OCI-LY7 (cell line): ENCODE data around the gene ACADS. TPM values are rescaled to one million over a fixed set of nuclear protein-coding genes. Genes with fewer than 3 reads are reported as not detected.
A peak's percentile ranks its signal among the peaks of the same experiment; 100 is the strongest.

Experiments used
- BruUV-seq: library from RNA; stranded (reverse); fragments of 400-500 nt; replicated peaks from 2 replicates; lab custom pipeline; 2021; lab: Mats Ljungman, UMichigan
- CTCF ChIA-PET: fragments of 300-600 bp; sonication (Branson Sonifier 250); formaldehyde crosslinking; loops from one replicate; lab custom pipeline; 2022; ENCODE audit warnings: antibody characterized with exemption; ENCODE audit not compliant: unreplicated experiment; lab: Charles Lee
- POLR2A ChIA-PET: fragments of 300-600 bp; sonication (Branson Sonifier 250); formaldehyde crosslinking; loops from one replicate; lab custom pipeline; 2022; ENCODE audit warnings: antibody characterized with exemption; lab: Charles Lee
- DNase-seq: peaks from one replicate; pipeline ENCODE4 v3.0.0-alpha.2; 2015; ENCODE audit warnings: low spot score
- H2AFZ ChIP-seq: fragments of 200-600 bp; sonication (generic), shearing (Covaris generic); 2 replicates; pipeline ENCODE4 v1.6.1; 2014; ENCODE audit warnings: mild to moderate bottlenecking, antibody characterized with exemption, low read length, moderate library complexity
- H3K27ac ChIP-seq: fragments of 200-600 bp; sonication (generic); 2 replicates; pipeline ENCODE4 v1.5.1; 2014; ENCODE audit warnings: mixed run types, low read depth, mild to moderate bottlenecking, moderate library complexity, low read length, inconsistent platforms; ENCODE audit not compliant: poor library complexity, severe bottlenecking
- H3K36me3 ChIP-seq: fragments of 200-600 bp; sonication (generic); 2 replicates; pipeline ENCODE4 v1.6.1; 2014; ENCODE audit warnings: mild to moderate bottlenecking, antibody characterized with exemption, low read length, moderate library complexity, mixed read lengths; ENCODE audit not compliant: insufficient read depth
- H3K4me1 ChIP-seq: fragments of 200-600 bp; sonication (generic); 2 replicates; pipeline ENCODE4 v1.5.1; 2014; ENCODE audit warnings: mild to moderate bottlenecking, low read length; ENCODE audit not compliant: insufficient read depth, poor library complexity, severe bottlenecking
- H3K4me2 ChIP-seq: fragments of 200-600 bp; sonication (generic); 2 replicates; pipeline ENCODE4 v1.6.1; 2014; ENCODE audit warnings: mild to moderate bottlenecking, low read length
- H3K4me3 ChIP-seq: fragments of 200-600 bp; sonication (generic); 2 replicates; pipeline ENCODE4 v1.5.1; 2014; ENCODE audit warnings: mild to moderate bottlenecking, low read depth, low read length; ENCODE audit not compliant: poor library complexity, severe bottlenecking
- H3K79me2 ChIP-seq: fragments of 200-600 bp; sonication (generic); 2 replicates; pipeline ENCODE4 v1.6.1; 2016; ENCODE audit warnings: low read depth, mild to moderate bottlenecking, low read length, moderate library complexity, mixed read lengths; ENCODE audit not compliant: insufficient read depth
- H3K9me2 ChIP-seq: fragments of 200-600 bp; sonication (generic); 2 replicates; pipeline ENCODE4 v1.6.1; 2016; ENCODE audit warnings: mild to moderate bottlenecking, low read length, mixed read lengths; ENCODE audit not compliant: insufficient read depth
- H3K9me3 ChIP-seq: fragments of 200-600 bp; sonication (generic); 2 replicates; pipeline ENCODE4 v1.6.1; 2014; ENCODE audit warnings: mild to moderate bottlenecking, mixed run types, low read length, mixed read lengths
- H4K20me1 ChIP-seq: fragments of 200-600 bp; sonication (generic); 2 replicates; pipeline ENCODE4 v1.6.1; 2014; ENCODE audit warnings: mild to moderate bottlenecking, antibody characterized with exemption, low read length, moderate library complexity, mixed read lengths; ENCODE audit not compliant: insufficient read depth
- EZH2phosphoT487 ChIP-seq: fragments of 200-600 bp; sonication (generic); IDR thresholded peaks from 2 replicates; pipeline ENCODE4 v1.6.1; 2018; ENCODE audit warnings: low read depth, borderline replicate concordance, mild to moderate bottlenecking, mixed run types, antibody characterized with exemption, low read length, moderate library complexity, mixed read lengths
- intact Hi-C: fragments of 100-400 bp; cut with micrococcal nuclease; formaldehyde crosslinking; loops from one replicate; pipeline ENCODE4 v1.10.0; 2022; ENCODE audit not compliant: unreplicated experiment
- total RNA-seq, 2 experiments: library from RNA; depleted of rRNA in 1 of 2; stranded (reverse); fragments of >200 nt in 1 of 2; shearing (Covaris generic) in 1 of 2; gene quantifications; 2 replicates each; pipeline ENCODE4 v1.2.3, GENCODE V29; 2014 to 2022
- TF ChIP-seq, protein P1 (sequence below): fragments of 200-600 bp; sonication (generic); conservative IDR thresholded peaks from 2 replicates; pipeline ENCODE4 v1.5.1; 2014; ENCODE audit warnings: mild to moderate bottlenecking, antibody characterized with exemption, low read length, moderate library complexity, mixed read lengths

ACADS gene
- total RNA-seq, 2 experiments from 2014 or later, result 8.8 to 11.2 TPM

DNA sequence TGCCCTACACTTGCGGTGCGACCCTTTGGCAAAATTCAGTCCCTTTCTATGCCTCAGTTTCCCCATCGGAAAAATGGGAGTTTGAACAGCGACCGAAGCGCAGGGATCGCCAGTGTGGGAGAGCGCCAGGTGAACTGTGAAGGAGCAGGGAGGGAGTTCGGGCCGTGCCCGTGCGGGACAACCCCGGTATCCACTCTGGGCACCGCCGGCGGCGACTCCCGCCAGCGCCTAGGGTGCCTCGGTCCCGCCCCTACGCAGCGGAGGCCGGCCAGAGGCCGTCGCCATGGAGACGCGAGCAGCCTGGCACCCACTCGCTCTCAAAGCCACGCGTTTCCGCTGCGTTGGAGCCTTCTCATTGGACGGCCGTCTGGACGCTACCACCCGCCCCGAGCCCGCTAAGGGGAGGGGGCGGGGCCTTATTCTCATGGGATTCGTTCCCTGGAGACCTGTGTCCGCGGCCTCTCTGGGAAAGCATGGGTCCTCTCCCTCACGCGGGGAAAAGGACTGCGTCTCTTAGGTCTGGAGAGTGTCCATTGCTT, 39.4 kb upstream of the ACADS start:
- H3K36me3 ChIP-seq, result peaks cover 11% of the 10 kb centered on the region; the same call in 1 of the 2 replicates
- no peaks in the 10 kb centered on the region; the same call in 1 of the 2 replicates for H3K9me3 ChIP-seq
- BruUV-seq, result no TSS peak
- peak overlapping the region; percentile 91 for H3K4me3 ChIP-seq
- peak overlapping the region; percentile 82 for H2AFZ ChIP-seq
- peak overlapping the region; percentile 90 for H3K4me2 ChIP-seq
- H3K9me2 ChIP-seq, result no peaks in the 10 kb centered on the region
- DNase-seq, result peak; percentile 100
- H3K4me1 ChIP-seq, result peaks cover 56% of the 10 kb centered on the region
- TF ChIP-seq, protein P1, sequence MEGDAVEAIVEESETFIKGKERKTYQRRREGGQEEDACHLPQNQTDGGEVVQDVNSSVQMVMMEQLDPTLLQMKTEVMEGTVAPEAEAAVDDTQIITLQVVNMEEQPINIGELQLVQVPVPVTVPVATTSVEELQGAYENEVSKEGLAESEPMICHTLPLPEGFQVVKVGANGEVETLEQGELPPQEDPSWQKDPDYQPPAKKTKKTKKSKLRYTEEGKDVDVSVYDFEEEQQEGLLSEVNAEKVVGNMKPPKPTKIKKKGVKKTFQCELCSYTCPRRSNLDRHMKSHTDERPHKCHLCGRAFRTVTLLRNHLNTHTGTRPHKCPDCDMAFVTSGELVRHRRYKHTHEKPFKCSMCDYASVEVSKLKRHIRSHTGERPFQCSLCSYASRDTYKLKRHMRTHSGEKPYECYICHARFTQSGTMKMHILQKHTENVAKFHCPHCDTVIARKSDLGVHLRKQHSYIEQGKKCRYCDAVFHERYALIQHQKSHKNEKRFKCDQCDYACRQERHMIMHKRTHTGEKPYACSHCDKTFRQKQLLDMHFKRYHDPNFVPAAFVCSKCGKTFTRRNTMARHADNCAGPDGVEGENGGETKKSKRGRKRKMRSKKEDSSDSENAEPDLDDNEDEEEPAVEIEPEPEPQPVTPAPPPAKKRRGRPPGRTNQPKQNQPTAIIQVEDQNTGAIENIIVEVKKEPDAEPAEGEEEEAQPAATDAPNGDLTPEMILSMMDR, result no peak
- TF ChIP-seq EZH2phosphoT487, result no peak
- ChIA-PET POLR2A (interaction anchor here (0.6 to 1.6 kb wide), 5 partner anchors 9 to 105 kb away, joined by 3 to 6 read pairs (median 4); partner anchors contain the start of gene POP5), CTCF (interaction anchor here (1.0 to 2.3 kb wide), 3 partner anchors 37 to 285 kb away, joined by 3 to 6 read pairs (median 4); no protein-coding TSS in a partner anchor)
- H3K27ac ChIP-seq, result peak overlapping the region; percentile 94
- H4K20me1 ChIP-seq, result peaks cover 27% of the 10 kb centered on the region
- H3K79me2 ChIP-seq, result peaks cover 42% of the 10 kb centered on the region
- intact Hi-C loops, result loop anchor here (1.0 to 2.0 kb wide), 4 partner anchors 17 to 105 kb away; partner anchors contain the start of genes POP5 and UNC119B

DNA sequence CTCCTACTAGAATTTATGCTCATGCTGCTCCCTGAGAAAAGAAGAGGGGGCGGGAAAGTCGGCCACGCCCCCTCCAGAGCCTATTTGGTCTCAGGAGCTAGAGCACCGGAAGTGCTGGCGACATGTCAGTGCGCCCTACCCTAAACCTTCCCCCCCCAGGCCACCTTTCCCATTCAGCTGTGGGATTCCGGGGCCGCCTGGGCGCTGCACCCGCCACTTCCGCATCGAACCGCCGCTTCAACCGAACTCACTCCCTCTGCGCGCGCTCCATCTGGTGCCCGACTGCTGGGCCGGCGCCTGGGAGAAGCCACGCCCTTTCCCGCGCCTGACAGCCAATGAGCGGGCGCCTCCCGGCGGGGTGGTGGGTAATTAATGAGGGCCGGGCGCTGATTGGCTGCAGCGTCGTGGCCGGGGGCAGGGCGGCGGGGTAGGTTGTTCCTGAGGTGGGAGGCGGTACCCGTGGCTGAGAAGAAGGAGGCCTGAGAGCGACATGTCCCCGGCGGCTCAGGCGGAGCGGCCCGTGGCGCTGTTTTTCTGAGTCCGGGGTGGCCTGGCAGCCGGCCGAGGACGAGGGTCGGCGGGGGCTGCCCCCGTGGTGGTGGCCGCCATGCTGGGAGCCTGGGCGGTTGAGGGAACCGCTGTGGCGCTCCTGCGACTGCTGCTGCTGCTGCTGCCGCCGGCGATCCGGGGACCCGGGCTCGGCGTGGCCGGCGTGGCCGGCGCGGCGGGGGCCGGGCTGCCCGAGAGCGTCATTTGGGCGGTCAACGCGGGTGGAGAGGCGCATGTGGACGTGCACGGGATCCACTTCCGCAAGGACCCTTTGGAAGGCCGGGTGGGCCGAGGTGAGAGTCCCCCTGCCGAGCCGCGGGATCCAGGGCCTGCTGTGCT, 38.7 kb upstream of the ACADS start, which contains the start of gene MLEC:
MLEC (plus strand) TSS at position 460 of the 888 bp plus-strand sequence; CDS start at position 608, 148 bp downstream.
- intact Hi-C loops, result loop anchor here (1.0 to 2.0 kb wide), 5 partner anchors 18 to 284 kb away; partner anchors contain the start of genes POP5 and UNC119B
- TF ChIP-seq EZH2phosphoT487, result no peak
- TF ChIP-seq, protein P1, result peak; percentile 65
- BruUV-seq, result no TSS peak
- ChIA-PET POLR2A (interaction anchor here (0.6 to 1.6 kb wide), 4 partner anchors 21 to 106 kb away, joined by 3 to 6 read pairs (median 4); partner anchors contain the start of gene POP5), CTCF (interaction anchor here (1.0 to 2.3 kb wide), 4 partner anchors 38 to 285 kb away, joined by 3 to 6 read pairs (median 4); no protein-coding TSS in a partner anchor)
- Histone ChIP-seq H3K27ac (peak within 1 kb of the TSS; percentile 94), H3K9me2 (no peaks in the 10 kb centered on the region), H3K36me3 (peaks cover 16% of the 10 kb centered on the region; the same call in 1 of the 2 replicates), H4K20me1 (peaks cover 30% of the 10 kb centered on the region), H2AFZ (peak within 1 kb of the TSS; percentile 82), H3K4me2 (peak within 1 kb of the TSS; percentile 98), H3K4me3 (peak within 1 kb of the TSS; percentile 91), H3K79me2 (peaks cover 49% of the 10 kb centered on the region), H3K9me3 (no peaks in the 10 kb centered on the region; the same call in 1 of the 2 replicates), H3K4me1 (peaks cover 56% of the 10 kb centered on the region)
- peak; percentile 99 for DNase-seq
